ENCODE data around the gene CSKMT. TPM values are rescaled to one million over a fixed set of nuclear protein-coding genes. Genes with fewer than 3 reads are reported as not detected.
"Not testable (repeated sequence)": the region's sequence is repeated elsewhere in the genome, so short reads cannot be mapped to it uniquely, and the experiment has no call there.

Gene CSKMT, protein sequence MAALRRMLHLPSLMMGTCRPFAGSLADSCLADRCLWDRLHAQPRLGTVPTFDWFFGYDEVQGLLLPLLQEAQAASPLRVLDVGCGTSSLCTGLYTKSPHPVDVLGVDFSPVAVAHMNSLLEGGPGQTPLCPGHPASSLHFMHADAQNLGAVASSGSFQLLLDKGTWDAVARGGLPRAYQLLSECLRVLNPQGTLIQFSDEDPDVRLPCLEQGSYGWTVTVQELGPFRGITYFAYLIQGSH
- 13.8 TPM for total RNA-seq
- long read RNA-seq, transcript CSKMT-203 (3 exons, 2,037 nt), result minor isoform, 5 of 18 reads
- long read RNA-seq, transcript CSKMT-202 (2 exons, 2,870 nt), result major isoform, 6 of 18 reads
- long read RNA-seq, partial matches to known transcripts, result 1 of 18 reads
- long read RNA-seq, other reads (novel, unspliced or antisense), result 2 of 18 reads

DNA sequence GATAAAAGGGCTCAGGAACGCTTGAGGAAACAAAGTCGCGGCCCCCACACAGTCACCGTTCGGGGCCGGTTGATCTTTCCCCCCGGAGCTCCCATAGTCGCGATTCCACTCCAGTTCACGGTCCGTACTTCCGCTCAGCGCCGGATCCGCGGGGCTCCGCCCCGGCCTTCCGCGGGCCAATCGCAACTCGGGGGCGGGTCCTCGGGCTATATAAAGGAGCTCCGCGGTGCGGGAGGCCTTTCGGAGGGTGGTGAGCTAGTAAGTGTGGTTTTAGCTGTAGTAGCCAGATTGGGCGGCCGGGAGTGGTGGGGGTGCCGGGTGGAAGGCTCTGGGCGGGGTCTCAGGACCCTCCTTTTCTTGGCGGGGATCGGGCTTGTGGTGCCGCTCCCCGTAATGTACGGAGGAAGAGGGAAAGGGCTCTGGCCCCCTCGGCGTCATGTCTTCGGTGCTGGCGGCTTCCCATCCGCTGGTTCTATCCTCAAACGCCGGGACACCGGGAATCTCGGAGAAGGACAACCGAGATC, at the start of gene CSKMT, which contains the start of gene C11orf98:
CSKMT (plus strand) TSS at position 238 of the 524 bp plus-strand sequence. CDS start 568 bp downstream, outside the sequence.
C11orf98 (minus strand) TSS at position 136 of the 524 bp plus-strand sequence; CDS start at position 95, 41 bp downstream.
- peak; percentile 99 for DNase-seq (ENCODE audit: low spot score)

- DNase-seq (ENCODE audit: low spot score), result no peak
These were observed 49.6 kb upstream of the CSKMT start for GRCh38 chr11:62615521-62615920.

- not testable (repeated sequence) for DNase-seq (ENCODE audit: low spot score)
These were observed 48.2 kb upstream of the CSKMT start for GRCh38 chr11:62616957-62617356.

DNA sequence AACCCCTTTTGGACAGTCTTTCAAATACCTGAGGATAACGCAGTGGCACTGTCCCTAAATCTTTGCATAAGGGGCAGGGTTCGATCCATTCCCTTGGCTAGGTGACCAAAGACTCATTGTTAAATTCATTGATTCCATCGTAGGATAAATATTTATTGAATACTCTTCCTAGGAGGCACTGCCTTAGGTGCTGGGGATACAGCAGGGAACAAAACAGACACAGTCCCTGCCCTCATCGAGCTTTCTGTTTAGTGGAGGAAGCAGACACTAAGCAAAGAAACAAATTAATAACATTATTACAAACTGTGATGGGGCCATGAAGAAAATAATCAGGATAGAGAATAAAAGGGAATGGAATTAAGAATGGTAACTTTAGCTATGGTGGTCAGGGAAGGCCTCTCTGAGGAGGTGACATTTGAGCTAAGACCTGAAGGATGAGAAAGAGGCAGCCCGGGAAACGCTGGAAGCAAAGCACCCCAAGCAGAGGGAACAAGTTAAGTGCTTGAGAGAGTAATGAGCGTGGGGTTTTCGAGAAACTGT, 44.0 kb upstream of the CSKMT start:
- no peak for DNase-seq (ENCODE audit: low spot score)

- DNase-seq (ENCODE audit: low spot score), result peak; percentile 100
These were observed 43.3 kb upstream of the CSKMT start, which contains the start of gene B3GAT3 for GRCh38 chr11:62621567-62622470. B3GAT3 (minus strand) TSS chr11:62621986; CDS start chr11:62621947, 39 bp downstream.

GRCh38 chr11:62622476-62623089, 42.5 kb upstream of the CSKMT start:
- no peak for DNase-seq (ENCODE audit: low spot score)

DNA sequence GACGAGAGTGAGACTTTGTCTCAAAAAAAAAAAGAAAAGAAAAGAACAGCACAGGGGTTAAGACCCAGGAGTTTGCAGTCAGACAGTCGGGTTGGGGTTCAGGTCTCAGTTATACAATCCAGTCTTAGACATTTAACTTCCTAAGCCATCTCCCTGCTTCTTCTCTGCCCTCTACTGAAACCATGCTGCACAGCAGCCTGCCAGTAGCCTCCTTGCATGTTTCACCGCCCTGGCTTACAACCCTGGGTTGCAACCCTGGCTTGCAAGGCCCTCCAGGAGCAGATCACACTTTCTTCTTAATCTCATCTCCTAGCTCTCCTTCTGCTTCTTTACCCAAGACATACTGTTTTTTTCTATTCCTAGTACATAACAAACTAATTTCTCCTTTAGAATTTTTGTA, 37.4 kb upstream of the CSKMT start:
- no peak for DNase-seq (ENCODE audit: low spot score)

GRCh38 chr11:62632492-62632891, 32.6 kb upstream of the CSKMT start:
- no peak for DNase-seq (ENCODE audit: low spot score)

GRCh38 chr11:62644220-62644619, 20.9 kb upstream of the CSKMT start:
- no peak for DNase-seq (ENCODE audit: low spot score)

GRCh38 chr11:62645671-62645945, 19.5 kb upstream of the CSKMT start:
- DNase-seq (ENCODE audit: low spot score), result no peak

GRCh38 chr11:62645946-62646824, 18.9 kb upstream of the CSKMT start, which contains the start of gene GANAB:
GANAB (minus strand) TSS chr11:62646613; CDS start chr11:62646599, 14 bp downstream.
- peak; percentile 100 for DNase-seq (ENCODE audit: low spot score)

- no peak for DNase-seq (ENCODE audit: low spot score)
These were observed 18.1 kb upstream of the CSKMT start for GRCh38 chr11:62646825-62647608.

GRCh38 chr11:62647609-62648005, 17.5 kb upstream of the CSKMT start:
- DNase-seq (ENCODE audit: low spot score), result no peak

- no peak for DNase-seq (ENCODE audit: low spot score)
These were observed 16.7 kb upstream of the CSKMT start for GRCh38 chr11:62648185-62648966.

DNA sequence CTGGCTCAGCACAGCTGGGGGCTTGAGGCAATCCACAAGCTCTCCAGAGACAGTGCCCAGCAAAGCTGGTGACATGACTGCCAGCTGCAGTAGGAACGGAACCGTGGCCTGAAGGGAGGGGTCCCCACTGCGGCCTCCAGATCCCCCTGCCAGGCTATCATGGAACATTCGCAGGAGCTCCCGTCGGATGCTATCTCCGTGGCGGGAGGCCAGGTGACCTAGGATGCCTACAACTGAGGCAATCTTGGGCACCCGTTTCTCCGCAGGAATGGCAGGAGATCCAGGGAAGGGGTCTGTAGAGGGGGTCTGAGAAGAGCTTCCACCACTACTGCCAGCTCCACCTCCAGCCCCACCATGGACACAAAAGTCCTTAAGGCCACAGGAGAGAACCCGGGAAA, 16.1 kb upstream of the CSKMT start:
- DNase-seq (ENCODE audit: low spot score), result no peak

DNA sequence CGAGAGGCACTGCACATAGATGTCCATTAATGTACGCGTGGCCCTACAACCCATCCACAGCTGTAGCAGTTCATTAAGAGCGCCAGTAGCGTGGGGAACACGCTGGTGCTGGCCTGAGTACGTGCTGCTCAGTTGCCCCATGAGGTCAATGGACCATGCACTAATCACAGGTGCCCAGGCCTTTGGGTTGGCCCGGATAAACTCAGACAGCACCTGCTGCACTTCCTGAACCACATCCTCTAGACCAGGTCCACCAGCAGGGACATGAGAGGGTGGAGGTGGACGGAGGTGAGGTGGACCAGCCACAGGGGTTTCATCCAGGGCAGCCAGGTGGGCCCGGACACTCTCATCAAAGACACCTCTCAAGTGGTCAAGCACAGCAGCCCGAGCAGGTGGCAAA, 15.6 kb upstream of the CSKMT start:
- no peak for DNase-seq (ENCODE audit: low spot score)

- DNase-seq (ENCODE audit: low spot score), result not testable (repeated sequence)
These were observed 14.8 kb upstream of the CSKMT start for GRCh38 chr11:62650283-62650682.
